Astrocyte of the spinal cord (primary cell): Measurements from ENCODE around the gene COL4A1.

Experiments
- DNase-seq: peaks from one replicate; pipeline ENCODE4 v3.0.0; 2011; ENCODE audit warnings: low read depth, low spot score
- H3K4me3 ChIP-seq: 2 replicates; pipeline ENCODE4 v1.5.1; 2011; ENCODE audit warnings: low read depth, mild to moderate bottlenecking, low read length, moderate library complexity
- in situ Hi-C: cut with HindIII; loops from 2 replicates; pipeline ENCODE4 v1.10.0; 2017; ENCODE audit warnings: low sequenced_read_pairs
- TF ChIP-seq, protein P1 (sequence below): IDR thresholded peaks from 2 replicates; pipeline ENCODE4 v1.5.1; 2012; ENCODE audit warnings: low read depth, mild to moderate bottlenecking, low read length, inconsistent platforms

Gene COL4A1

DNA sequence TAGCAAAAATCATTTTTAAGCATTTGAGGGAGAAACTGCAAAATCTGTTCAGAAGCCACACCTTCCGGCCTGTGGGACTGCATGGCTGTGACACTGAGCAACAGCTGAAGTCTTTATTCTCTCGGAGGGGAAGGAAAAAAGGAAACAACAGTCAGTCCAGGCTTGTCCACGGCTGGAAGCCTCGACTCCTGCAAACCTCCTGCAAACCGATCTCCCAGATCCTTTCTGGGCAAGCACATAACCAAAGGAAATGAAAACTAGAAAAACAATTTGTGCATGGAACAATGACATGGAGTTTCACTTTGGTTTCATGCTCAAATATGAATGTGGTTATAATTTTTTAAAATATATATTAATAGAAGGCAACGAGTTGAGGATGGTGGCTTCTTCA is 1.0 kb downstream of the COL4A1 start:
- in situ Hi-C loops: no loop called here
- DNase-seq: no peak
- H3K4me3 ChIP-seq: peak overlapping the region; percentile 77
- TF ChIP-seq, protein P1, sequence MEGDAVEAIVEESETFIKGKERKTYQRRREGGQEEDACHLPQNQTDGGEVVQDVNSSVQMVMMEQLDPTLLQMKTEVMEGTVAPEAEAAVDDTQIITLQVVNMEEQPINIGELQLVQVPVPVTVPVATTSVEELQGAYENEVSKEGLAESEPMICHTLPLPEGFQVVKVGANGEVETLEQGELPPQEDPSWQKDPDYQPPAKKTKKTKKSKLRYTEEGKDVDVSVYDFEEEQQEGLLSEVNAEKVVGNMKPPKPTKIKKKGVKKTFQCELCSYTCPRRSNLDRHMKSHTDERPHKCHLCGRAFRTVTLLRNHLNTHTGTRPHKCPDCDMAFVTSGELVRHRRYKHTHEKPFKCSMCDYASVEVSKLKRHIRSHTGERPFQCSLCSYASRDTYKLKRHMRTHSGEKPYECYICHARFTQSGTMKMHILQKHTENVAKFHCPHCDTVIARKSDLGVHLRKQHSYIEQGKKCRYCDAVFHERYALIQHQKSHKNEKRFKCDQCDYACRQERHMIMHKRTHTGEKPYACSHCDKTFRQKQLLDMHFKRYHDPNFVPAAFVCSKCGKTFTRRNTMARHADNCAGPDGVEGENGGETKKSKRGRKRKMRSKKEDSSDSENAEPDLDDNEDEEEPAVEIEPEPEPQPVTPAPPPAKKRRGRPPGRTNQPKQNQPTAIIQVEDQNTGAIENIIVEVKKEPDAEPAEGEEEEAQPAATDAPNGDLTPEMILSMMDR: no peak

DNA sequence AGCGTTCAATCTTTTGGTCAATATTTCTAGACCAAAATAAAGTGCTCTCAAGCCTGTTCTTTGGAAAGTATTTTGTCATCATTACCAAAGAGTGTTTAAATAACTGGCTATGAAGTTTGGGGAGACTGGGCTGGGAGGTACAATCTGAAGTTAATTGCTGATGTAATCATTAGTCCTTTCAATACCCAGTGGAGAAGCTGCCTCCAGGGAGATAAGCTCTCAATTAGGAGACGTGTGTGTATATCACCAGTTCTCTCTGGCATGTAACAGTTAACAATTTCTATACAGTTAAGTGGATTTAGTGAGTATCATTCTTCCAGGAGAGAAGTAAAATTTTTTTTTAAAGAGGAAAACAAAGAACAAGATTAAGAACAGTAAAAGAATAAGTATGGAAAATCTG is 1.4 kb downstream of the COL4A1 start:
- no peak for DNase-seq

DNA sequence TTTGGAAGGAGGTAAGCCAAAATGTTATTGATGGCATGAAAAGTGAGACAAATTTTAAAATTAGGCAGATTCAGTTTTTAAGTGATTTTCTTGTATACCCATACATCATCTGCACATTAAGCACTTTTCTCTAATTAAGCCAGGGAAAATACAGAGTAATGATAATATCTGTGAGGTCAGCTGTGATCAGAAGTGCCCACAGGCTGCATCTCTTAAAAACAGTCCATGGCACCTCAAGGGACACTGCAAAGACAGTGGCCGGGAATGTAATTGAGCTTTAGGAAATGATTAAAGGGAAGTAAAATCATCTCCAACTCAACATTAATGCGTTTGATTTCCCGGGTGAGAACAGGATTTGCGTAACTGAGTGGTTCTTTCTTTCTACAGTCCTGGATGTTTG is 2.0 kb downstream of the COL4A1 start:
- in situ Hi-C loops: no loop called here
- peak overlapping the region; percentile 77 for H3K4me3 ChIP-seq
- DNase-seq: no peak
- TF ChIP-seq, protein P1: no peak

More for the DNA sequence above, 1.4 kb downstream of the COL4A1 start:
- TF ChIP-seq, protein P1: no peak
- H3K4me3 ChIP-seq: peak overlapping the region; percentile 77
- in situ Hi-C loops: no loop called here

DNA sequence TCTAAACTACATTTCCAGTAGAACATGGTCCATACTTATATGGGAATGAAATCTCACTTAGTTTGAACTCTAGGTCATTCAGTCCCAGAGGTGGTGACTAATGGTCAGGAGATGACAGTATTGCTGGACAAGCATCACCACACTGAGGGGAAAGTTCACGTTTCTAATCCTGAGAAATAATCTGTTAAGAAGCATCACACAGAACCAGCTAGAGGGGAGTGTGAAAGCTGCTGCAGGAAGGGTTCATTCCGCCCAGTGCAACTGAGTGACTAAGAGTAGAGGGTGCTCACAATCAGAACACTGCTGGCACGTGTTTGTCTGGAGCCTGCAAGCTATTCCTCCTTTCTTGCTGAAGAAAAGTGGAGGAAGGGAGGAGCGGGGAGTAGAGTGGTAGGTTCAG is 2.7 kb downstream of the COL4A1 start:
- in situ Hi-C loops: no loop called here
- H3K4me3 ChIP-seq: peak overlapping the region; percentile 77
- TF ChIP-seq, protein P1: no peak
- no peak for DNase-seq

DNA sequence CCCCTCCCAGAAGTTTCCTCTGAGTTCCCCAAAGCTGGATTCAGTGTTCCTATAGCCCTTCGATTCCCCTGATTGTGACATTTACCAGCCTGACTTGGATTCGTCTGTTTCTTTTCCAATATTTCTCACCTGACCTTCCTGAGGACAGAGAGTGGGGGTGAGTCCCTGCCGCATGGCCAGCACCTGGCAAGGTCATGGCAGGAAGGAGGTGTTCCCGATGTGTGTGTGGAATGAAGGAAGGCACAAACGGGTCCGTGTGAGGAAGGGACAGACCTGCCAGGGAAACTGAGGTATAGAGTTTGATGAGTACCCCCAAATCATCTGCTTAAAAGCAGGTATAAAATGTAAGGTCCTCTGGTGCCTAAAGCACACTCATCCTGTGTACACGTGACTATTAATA is 3.3 kb downstream of the COL4A1 start:
- H3K4me3 ChIP-seq: no peak overlapping the region
- DNase-seq: no peak
- TF ChIP-seq, protein P1: no peak
- in situ Hi-C loops: no loop called here

DNA sequence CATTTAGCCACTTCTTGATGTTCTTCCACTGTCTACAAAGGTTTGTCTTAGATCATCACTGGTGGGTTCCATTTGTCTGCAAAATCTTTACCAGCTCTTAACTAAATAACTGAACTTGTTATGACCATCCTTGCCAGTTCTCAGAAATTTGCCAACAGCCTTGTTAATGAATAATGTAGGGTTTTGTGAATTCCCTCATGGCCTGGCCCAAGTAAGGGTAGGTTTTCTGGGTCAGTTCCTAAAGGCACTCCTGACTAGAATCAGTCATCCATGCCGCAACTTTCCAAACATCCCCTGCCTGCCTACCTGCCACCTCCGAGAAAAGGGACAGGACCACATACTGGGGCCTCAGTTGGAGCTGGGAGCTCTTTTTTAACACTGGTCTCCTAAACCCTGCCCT is 4.0 kb downstream of the COL4A1 start:
- in situ Hi-C loops: no loop called here

More for the DNA sequence above, 4.0 kb downstream of the COL4A1 start:
- no peak for DNase-seq
- TF ChIP-seq, protein P1: no peak
- H3K4me3 ChIP-seq: no peak overlapping the region
